ENCODE results near the gene VAC14. TPM values are rescaled to one million over a fixed set of nuclear protein-coding genes. Genes with fewer than 3 reads are reported as not detected.

VAC14 gene
- total and polyA plus RNA-seq, 2 of the 8 experiments (the other 6 are each of a cell fraction or from before 2014, with no cell fraction given): 56.0 to 108 TPM

DNA sequence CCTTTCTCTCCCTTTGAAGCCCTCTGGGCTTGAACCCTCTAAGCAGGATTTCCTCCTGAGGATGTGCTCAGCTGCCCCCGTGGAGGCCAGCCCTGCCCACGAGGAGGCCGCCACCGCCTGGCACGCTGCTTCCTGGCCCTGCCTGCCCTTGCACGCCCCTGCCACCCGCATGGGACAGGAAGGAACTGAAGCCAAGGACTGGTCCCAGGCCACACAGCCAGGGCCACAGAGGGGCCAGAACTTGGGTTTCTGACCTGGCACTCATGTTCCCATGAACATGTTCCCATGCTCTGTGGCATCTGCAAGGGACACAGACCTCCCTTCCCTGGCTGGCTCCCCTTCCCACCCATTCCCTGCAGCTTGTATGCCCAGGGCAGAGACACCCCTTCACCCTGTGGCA is 91.0 kb downstream of the VAC14 start:
- WGBS, 2 experiments (ENCODE audit: extremely low coverage in 1 of 2, insufficient coverage in 1 of 2, insufficient read length in 1 of 2, insufficient replicate concordance in 2 of 2, low coverage in 1 of 2, low lambda C conversion rate in 2 of 2, missing lambda C conversion rate in 1 of 2): 98% methylated on average over 7 of the region's 7 CpGs; no CpG with 5 or more reads in 1 of the 2 experiments
- CTCF ChIA-PET (ENCODE audit: partially characterized antibody): interaction anchor here (0.9 to 3.5 kb wide), 5 partner anchors 9 to 61 kb away, joined by 3 to 17 read pairs (median 7); no protein-coding TSS in a partner anchor
- FAIRE-seq: no peak

More for the DNA sequence above, 91.0 kb downstream of the VAC14 start:
- DNase-seq (ENCODE audit: low read depth in 1 of 2, low spot score in 2 of 2): no peak
- Histone ChIP-seq H3K9ac (replicated peaks in 1 of 4; ENCODE audit: extremely low read depth in 1 of 4, low read depth in 3 of 4, low read length in 3 of 4) (no peak overlapping the region), H4K20me1 (replicated peaks in 1 of 2; ENCODE audit: control insufficient read depth in 1 of 2, insufficient read depth in 2 of 2, low read length in 2 of 2) (peaks cover 0 to 3% of the 10 kb centered on the region in 2 experiments), H3K79me1 (ENCODE audit: low read depth, low read length) (no peaks in the 10 kb centered on the region), H3K14ac (ENCODE audit: insufficient read length) (no peak overlapping the region), H3K79me2 (ENCODE audit: control insufficient read depth in 1 of 2, insufficient read depth in 2 of 2, low read length in 2 of 2) (no peaks in the 10 kb centered on the region), H3K27me3 (replicated peaks in 1 of 4; ENCODE audit: control insufficient read depth in 3 of 4, extremely low read depth in 1 of 4, insufficient read depth in 3 of 4, low read length in 3 of 4) (no peaks in the 10 kb centered on the region), H2BK15ac (ENCODE audit: low read length) (0 out of 2 replicates have a peak overlapping the region, but pooled peaks have one; percentile 40), H3K4ac (replicated peaks; ENCODE audit: insufficient read length, low read depth, low read length) (no peak overlapping the region), H3K36me3 (ENCODE audit: control insufficient read depth in 2 of 4, insufficient read depth in 4 of 4, low read length in 3 of 4) (no peaks in the 10 kb centered on the region), H2AK5ac (ENCODE audit: low read depth, low read length) (no peak overlapping the region), H3K9me3 (ENCODE audit: insufficient read depth in 2 of 2, low read depth in 1 of 2, low read length in 1 of 2) (no peaks in the 10 kb centered on the region), H2BK5ac (ENCODE audit: low read depth, low read length) (no peak overlapping the region), H4K91ac (replicated peaks; ENCODE audit: insufficient read length, low read length) (no peak overlapping the region), H3K23ac (ENCODE audit: insufficient read length) (no peak overlapping the region), H2BK12ac (ENCODE audit: low read depth, low read length) (peak overlapping the region; percentile 63; the same call in 1 of the 2 replicates), H3K4me1 (replicated peaks in 1 of 4; ENCODE audit: control insufficient read depth in 3 of 4, insufficient read depth in 4 of 4, low read length in 3 of 4) (peaks cover 4 to 32% (median 21%) of the 10 kb centered on the region in 4 experiments), H3K18ac (ENCODE audit: extremely low read depth, low read length) (no peak overlapping the region), H2AFZ (ENCODE audit: low read length) (no peak overlapping the region), H3K4me2 (ENCODE audit: insufficient read depth in 1 of 2, low read depth in 2 of 2, low read length in 2 of 2) (no peak overlapping the region), H3K23me2 (ENCODE audit: low read depth, low read length) (no peaks in the 10 kb centered on the region), H2BK120ac (replicated peaks; ENCODE audit: low read depth, low read length) (no peak overlapping the region), H4K8ac (ENCODE audit: extremely low read depth, insufficient read depth, low read length) (no peak overlapping the region), H3K4me3 (ENCODE audit: extremely low read depth in 1 of 4, insufficient read depth in 2 of 4, low read depth in 3 of 4, low read length in 4 of 4) (no peak overlapping the region), H3K56ac (replicated peaks; ENCODE audit: insufficient read length, low read depth, low read length) (no peak overlapping the region), H3K27ac (ENCODE audit: low read depth, low read length) (no peak overlapping the region), H4K5ac (ENCODE audit: insufficient read length, low read depth, low read length) (no peak overlapping the region), H2BK20ac (ENCODE audit: low read length) (no peak overlapping the region)
- POLR2A ChIA-PET (ENCODE audit: partially characterized antibody): interaction anchor here (1.3 kb wide), 1 partner anchor 15 kb away, joined by 4 read pairs; no protein-coding TSS in a partner anchor
- TF ChIP-seq YY1 (IDR thresholded peaks at IDR 0.05; ENCODE audit: low read depth, low read length): no peak
- TF ChIP-seq BCL11A (IDR thresholded peaks at IDR 0.05; ENCODE audit: low read depth in 2 of 2, low read length in 2 of 2): no peak
- TF ChIP-seq SP4 (IDR thresholded peaks at IDR 0.05; ENCODE audit: low read length): no peak
- TF ChIP-seq RFX5 (IDR thresholded peaks at IDR 0.05; ENCODE audit: borderline replicate concordance, low read depth, low read length): no peak
- no peak for TF ChIP-seq ZNF274 (IDR thresholded peaks at IDR 0.05; ENCODE audit: borderline replicate concordance, extremely low read depth, low read length)
- TF ChIP-seq JUN (IDR thresholded peaks at IDR 0.05; ENCODE audit: low read depth, low read length): no peak
- TF ChIP-seq POLR2AphosphoS5 (IDR thresholded peaks at IDR 0.05; ENCODE audit: low read depth, low read length): no peak
- TF ChIP-seq ASH2L (IDR thresholded peaks at IDR 0.05; ENCODE audit: low read length): no peak
- TF ChIP-seq TAF1 (IDR thresholded peaks at IDR 0.05; ENCODE audit: low read depth, low read length): no peak
- no peak for TF ChIP-seq CEBPB (IDR thresholded peaks at IDR 0.05; ENCODE audit: low read depth, low read length)
- TF ChIP-seq, protein P1, sequence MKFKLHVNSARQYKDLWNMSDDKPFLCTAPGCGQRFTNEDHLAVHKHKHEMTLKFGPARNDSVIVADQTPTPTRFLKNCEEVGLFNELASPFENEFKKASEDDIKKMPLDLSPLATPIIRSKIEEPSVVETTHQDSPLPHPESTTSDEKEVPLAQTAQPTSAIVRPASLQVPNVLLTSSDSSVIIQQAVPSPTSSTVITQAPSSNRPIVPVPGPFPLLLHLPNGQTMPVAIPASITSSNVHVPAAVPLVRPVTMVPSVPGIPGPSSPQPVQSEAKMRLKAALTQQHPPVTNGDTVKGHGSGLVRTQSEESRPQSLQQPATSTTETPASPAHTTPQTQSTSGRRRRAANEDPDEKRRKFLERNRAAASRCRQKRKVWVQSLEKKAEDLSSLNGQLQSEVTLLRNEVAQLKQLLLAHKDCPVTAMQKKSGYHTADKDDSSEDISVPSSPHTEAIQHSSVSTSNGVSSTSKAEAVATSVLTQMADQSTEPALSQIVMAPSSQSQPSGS (IDR thresholded peaks at IDR 0.05; ENCODE audit: low read length): no peak
- no peak for TF ChIP-seq BACH1 (IDR thresholded peaks at IDR 0.05; ENCODE audit: low read length)
